Epithelial cell of proximal tubule (primary cell): Measurements from ENCODE around the gene LMBR1L. TPM values are rescaled to one million over a fixed set of nuclear protein-coding genes. Genes with fewer than 3 reads are reported as not detected.

Experiments used
- DNase-seq: peaks from one replicate; pipeline ENCODE4 v3.0.0-alpha.2; 2011; ENCODE audit warnings: low read depth
- H3K4me3 ChIP-seq: 2 replicates; pipeline ENCODE4 v1.5.1; 2011; ENCODE audit warnings: low read depth, mild to moderate bottlenecking, low read length
- total RNA-seq: library from RNA; depleted of rRNA; stranded (reverse); fragments of >200 nt; gene quantifications from 2 replicates; pipeline ENCODE4 v1.2.3, GENCODE V29; 2015
- TF ChIP-seq, protein P1 (sequence below): conservative IDR thresholded peaks from 2 replicates; pipeline ENCODE4 v1.5.1; 2012; ENCODE audit warnings: low read depth, mild to moderate bottlenecking, low read length

LMBR1L gene
- total RNA-seq, 1 donor from 2014 or later: 37.8 TPM

DNA sequence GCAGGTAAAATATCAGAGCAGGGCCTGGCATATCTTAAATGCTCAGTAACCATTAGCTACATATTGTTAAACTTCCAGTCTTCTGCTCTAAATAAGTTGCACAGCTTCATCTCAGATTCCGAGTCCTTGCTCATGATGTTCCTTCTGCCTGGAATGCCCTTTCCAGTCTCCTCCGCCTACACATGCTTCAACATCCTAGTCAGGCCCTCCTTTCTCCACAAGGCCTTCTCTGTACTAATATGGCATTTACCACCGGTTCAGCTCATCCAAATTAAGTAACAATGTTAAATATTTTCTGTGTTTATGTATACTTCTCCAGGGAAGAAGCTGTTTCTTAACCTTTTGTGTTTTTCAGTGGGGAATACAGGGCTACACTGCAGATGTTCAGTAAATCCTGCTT lies 24.5 kb downstream of the LMBR1L start:
- DNase-seq: no peak
- H3K4me3 ChIP-seq: no peak overlapping the region
- TF ChIP-seq, protein P1, sequence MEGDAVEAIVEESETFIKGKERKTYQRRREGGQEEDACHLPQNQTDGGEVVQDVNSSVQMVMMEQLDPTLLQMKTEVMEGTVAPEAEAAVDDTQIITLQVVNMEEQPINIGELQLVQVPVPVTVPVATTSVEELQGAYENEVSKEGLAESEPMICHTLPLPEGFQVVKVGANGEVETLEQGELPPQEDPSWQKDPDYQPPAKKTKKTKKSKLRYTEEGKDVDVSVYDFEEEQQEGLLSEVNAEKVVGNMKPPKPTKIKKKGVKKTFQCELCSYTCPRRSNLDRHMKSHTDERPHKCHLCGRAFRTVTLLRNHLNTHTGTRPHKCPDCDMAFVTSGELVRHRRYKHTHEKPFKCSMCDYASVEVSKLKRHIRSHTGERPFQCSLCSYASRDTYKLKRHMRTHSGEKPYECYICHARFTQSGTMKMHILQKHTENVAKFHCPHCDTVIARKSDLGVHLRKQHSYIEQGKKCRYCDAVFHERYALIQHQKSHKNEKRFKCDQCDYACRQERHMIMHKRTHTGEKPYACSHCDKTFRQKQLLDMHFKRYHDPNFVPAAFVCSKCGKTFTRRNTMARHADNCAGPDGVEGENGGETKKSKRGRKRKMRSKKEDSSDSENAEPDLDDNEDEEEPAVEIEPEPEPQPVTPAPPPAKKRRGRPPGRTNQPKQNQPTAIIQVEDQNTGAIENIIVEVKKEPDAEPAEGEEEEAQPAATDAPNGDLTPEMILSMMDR: no peak

DNA sequence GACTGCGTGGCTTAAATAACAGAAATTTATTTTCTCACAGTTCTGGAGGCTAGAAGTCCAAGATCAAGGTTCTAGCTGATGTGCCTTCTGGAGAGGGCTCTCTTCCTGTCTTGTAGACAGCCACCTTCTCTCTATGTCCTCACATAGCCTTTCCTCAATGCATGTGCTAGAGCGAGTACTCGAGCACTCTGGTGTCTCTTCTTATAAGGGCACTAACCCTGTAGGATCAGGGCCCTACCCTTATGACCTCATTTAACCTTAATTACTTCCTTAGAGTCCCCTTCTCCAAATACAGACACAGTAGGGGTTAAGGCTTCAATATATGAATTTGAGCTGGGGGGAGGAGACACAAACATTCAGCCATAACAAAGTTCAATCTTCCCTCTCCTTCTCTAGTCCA lies 26.2 kb downstream of the LMBR1L start:
- no peak for DNase-seq
- TF ChIP-seq, protein P1: no peak
- no peak overlapping the region for H3K4me3 ChIP-seq

DNA sequence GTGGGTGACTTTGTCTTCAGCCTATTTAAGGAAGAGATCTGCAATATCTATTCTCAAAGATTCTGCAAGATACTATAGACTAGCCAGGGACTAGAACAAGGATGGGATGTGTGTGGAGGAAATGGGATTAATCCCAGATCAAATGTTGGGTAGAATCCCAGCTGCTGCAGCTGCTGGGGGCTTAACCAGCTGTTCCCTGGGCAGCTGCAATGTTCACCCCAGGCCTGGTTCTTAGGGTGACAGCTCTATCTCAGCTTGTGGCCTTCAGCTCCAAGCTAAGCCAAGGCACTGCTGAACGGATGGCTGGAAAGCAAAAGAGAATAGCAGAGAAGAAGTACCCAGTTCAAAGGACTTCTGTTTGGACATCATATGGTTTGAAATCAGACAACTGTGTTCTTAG lies 30.9 kb downstream of the LMBR1L start:
- no peak for DNase-seq
- H3K4me3 ChIP-seq: no peak overlapping the region
- TF ChIP-seq, protein P1: no peak

DNA sequence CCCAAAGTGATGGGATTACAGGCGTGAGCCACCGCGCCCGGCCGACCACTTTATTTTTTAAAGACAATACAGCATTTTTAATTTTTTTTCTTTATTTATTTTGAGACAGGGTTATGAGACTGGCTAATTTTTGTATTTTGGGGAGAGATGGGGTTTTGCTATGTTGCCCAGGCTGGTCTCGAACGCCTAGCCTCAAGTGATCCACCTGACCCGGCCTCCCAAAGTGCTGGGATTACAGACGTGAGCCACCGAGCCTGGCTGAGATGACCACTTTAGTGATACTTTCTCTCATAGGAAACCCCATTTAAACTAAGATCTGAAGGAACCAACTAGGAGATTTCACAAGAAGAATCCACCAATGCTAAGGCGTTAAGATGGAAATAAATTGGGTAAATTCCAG lies 39.7 kb downstream of the LMBR1L start:
- no peak overlapping the region for H3K4me3 ChIP-seq
- TF ChIP-seq, protein P1: no peak
- DNase-seq: no peak

DNA sequence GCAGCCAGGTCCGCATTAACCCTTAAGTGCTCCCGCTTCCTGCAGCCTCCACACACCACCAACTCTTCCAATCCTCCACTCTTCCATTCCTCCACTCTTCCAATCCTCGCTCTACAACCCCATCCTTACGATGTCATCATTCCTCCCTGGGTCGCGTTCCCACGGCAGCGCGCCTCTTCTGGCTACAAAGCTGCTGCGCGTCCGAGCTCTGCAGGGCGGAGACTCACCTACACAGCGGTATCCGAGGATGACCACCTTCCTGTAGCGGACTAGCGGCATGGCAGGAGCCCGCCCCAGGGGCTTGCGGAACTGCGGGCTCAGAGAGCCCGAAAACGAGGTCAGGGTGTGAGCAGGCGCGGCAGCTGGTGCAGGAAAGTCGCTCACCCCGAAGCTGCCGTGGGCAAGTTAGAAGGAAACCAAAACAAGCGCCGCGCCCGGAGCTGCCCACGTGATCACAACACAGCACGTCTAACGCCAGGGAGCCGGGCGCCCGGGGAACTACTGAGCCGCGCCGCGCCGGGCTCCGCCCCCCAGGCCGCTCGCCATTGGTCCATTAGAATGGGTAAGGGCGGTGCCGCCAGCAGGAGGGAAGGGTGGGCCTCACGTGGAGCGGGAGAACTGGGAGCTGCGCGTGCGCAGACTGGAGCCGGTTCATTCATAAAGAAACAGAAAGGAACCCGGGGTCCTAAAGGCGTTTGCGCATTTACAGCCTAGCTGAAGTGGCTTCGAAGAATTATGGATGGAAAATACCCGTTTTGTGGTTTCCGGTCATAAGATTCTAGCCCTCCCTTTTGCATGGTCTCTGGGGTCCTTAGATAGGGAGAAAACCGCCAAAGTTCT lies 40.9 kb downstream of the LMBR1L start, which contains the start of gene RHEBL1:
Gene RHEBL1, minus strand, starts transcription at position 473 of the 840 bp plus-strand sequence. Its CDS starts 194 bp downstream, at position 279.
- peak within 1 kb of the TSS; percentile 87 for H3K4me3 ChIP-seq
- TF ChIP-seq, protein P1: peak; percentile 22
- DNase-seq: peak; percentile 42

DNA sequence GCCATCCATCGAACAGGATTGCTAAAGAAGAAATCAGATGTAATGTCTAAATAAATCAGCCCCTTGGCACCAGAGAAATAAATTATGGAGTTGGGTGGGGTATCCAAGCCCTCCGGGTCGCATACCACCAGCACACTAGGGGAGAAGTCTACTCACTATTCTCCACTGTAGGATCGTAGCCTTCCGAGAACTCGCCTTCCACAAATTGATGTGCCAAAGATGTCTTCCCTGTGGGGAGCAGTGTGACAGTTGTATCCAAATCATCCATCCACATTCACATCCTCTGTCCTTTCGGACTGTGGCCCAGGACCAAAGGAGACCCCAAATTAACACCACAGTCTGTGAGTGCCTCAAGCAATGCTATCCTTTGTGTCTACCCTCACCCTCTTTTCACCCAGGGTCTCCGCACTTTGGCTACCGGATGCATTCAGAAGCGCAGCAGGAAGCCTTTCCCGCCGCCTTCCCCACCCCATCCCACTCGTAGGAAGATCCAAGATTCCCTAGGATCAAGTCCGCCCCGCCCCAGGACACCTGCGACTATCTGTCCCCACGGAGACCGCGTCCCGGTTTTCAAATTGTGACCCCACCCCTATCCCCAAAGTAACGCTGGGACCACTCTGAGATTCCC lies 41.7 kb downstream of the LMBR1L start:
- H3K4me3 ChIP-seq: peak overlapping the region; percentile 87
- TF ChIP-seq, protein P1: no peak
- no peak for DNase-seq
